ENCODE results near the gene ZNG1A.
"Not testable (repeated sequence)": the region's sequence is repeated elsewhere in the genome, so short reads cannot be mapped to it uniquely, and the experiment has no call there.

Gene ZNG1A

GRCh38 chr9:178970-179383 lies at the start of gene ZNG1A:
Gene ZNG1A (minus strand): TSS chr9:179056. CDS start chr9:178969, 87 bp downstream.
- peak; percentile 31 for DNase-seq

GRCh38 chr9:227860-228259 lies 49.0 kb upstream of the ZNG1A start:
- DNase-seq = no peak

- no peak for DNase-seq
Observed at GRCh38 chr9:224582-225520, 46.0 kb upstream of the ZNG1A start.

GRCh38 chr9:224026-224425 lies 45.2 kb upstream of the ZNG1A start:
- no peak for DNase-seq

- DNase-seq = no peak
Observed at GRCh38 chr9:223152-223551, 44.3 kb upstream of the ZNG1A start.

GRCh38 chr9:221989-222776 lies 43.3 kb upstream of the ZNG1A start:
- no peak for DNase-seq

GRCh38 chr9:219670-220365 lies 41.0 kb upstream of the ZNG1A start:
- DNase-seq = no peak

GRCh38 chr9:219036-219435 lies 40.2 kb upstream of the ZNG1A start:
- not testable (repeated sequence) for DNase-seq

GRCh38 chr9:217950-218349 lies 39.1 kb upstream of the ZNG1A start:
- no peak for DNase-seq

- no peak for DNase-seq
Observed at GRCh38 chr9:216866-217265, 38.0 kb upstream of the ZNG1A start.

- no peak for DNase-seq
Observed at GRCh38 chr9:215631-216155, 36.8 kb upstream of the ZNG1A start.

- DNase-seq = peak; percentile 79
Observed at GRCh38 chr9:214648-215493, 36.0 kb upstream of the ZNG1A start, which contains the start of gene DOCK8. Gene DOCK8 (plus strand): TSS chr9:214865. CDS start chr9:214977, 112 bp downstream.

GRCh38 chr9:214351-214647 lies 35.4 kb upstream of the ZNG1A start:
- DNase-seq = no peak

GRCh38 chr9:213901-214300 lies 35.0 kb upstream of the ZNG1A start:
- not testable (repeated sequence) for DNase-seq

GRCh38 chr9:212297-212696 lies 33.4 kb upstream of the ZNG1A start:
- DNase-seq = no peak

GRCh38 chr9:211557-211956 lies 32.7 kb upstream of the ZNG1A start:
- no peak for DNase-seq

GRCh38 chr9:211036-211435 lies 32.2 kb upstream of the ZNG1A start:
- DNase-seq = no peak

- no peak for DNase-seq
Observed at GRCh38 chr9:209143-209758, 30.4 kb upstream of the ZNG1A start.

GRCh38 chr9:206481-206880 lies 27.6 kb upstream of the ZNG1A start:
- no peak for DNase-seq

GRCh38 chr9:199601-200000 lies 20.7 kb upstream of the ZNG1A start:
- not testable (repeated sequence) for DNase-seq

GRCh38 chr9:178140-178825 lies 573 bp downstream of the ZNG1A start:
- DNase-seq = not testable (repeated sequence)

Data from NCI-H69 (cell line).